Activated CD8-positive, alpha-beta T cell treated with anti-CD3 and anti-CD28 coated beads for 36 hours (primary cell): ENCODE measurements around the gene CFAP58. TPM values are rescaled to one million over a fixed set of nuclear protein-coding genes. Genes with fewer than 3 reads are reported as not detected.

ENCODE experiments used
- ATAC-seq: fragments of 200-7000 bp; cut with Tn5 transposase; one replicate; pipeline ENCODE4 v1.10.0; 2021; ENCODE audit warnings: mild to moderate bottlenecking, moderate library complexity
- CTCF ChIA-PET: fragments of 350-600 bp; sonication (Branson Sonifier 250); formaldehyde crosslinking; loops from one replicate; lab custom pipeline; 2021; ENCODE audit warnings: antibody characterized with exemption; lab: Charles Lee
- POLR2A ChIA-PET: fragments of 350-600 bp; sonication (Branson Sonifier 250); formaldehyde crosslinking; loops from one replicate; lab custom pipeline; 2021; ENCODE audit warnings: antibody characterized with exemption; lab: Charles Lee
- DNase-seq: peaks from one replicate; pipeline ENCODE4 v3.0.0-alpha.2; 2020
- H3K27ac Mint-ChIP-seq: one replicate; pipeline ENCODE4 v1.8.0; 2021; ENCODE audit warnings: mild to moderate bottlenecking, mixed read lengths
- H3K27me3 Mint-ChIP-seq: one replicate; pipeline ENCODE4 v1.8.0; 2021; ENCODE audit warnings: mixed read lengths
- H3K36me3 Mint-ChIP-seq: one replicate; pipeline ENCODE4 v1.8.0; 2021; ENCODE audit warnings: low read depth, mixed read lengths
- H3K4me1 Mint-ChIP-seq: one replicate; pipeline ENCODE4 v1.8.0; 2021; ENCODE audit warnings: low read depth, mixed read lengths
- H3K4me3 Mint-ChIP-seq: one replicate; pipeline ENCODE4 v1.8.0; 2021; ENCODE audit warnings: mild to moderate bottlenecking, moderate library complexity, mixed read lengths
- H3K9me3 Mint-ChIP-seq: one replicate; pipeline ENCODE4 v1.8.0; 2021; ENCODE audit warnings: mixed read lengths
- CTCF ChIP-seq: fragments of 200-600 bp; IDR thresholded peaks from one replicate; pipeline ENCODE4 v1.8.0; 2022; ENCODE audit warnings: antibody characterized with exemption, mild to moderate bottlenecking
- intact Hi-C: fragments of 100-400 bp; cut with micrococcal nuclease; formaldehyde crosslinking; loops from one replicate; pipeline ENCODE4 v1.10.0; 2022
- total RNA-seq, 2 experiments: library from RNA; stranded (reverse); gene quantifications; one replicate each; pipeline ENCODE4 v1.2.3, GENCODE V29; 2021

CFAP58 gene
- total RNA-seq, 2 experiments from 2014 or later = 0.27 to 0.38 TPM

- no peak for TF ChIP-seq CTCF
- peak overlapping the region; percentile 82 for H3K27ac Mint-ChIP-seq
- ChIA-PET POLR2A (interaction anchor here (0.8 to 5.1 kb wide), 4 partner anchors 9 to 26 kb away, joined by 3 to 30 read pairs (median 12); partner anchors contain the start of gene ITPRIP), CTCF (interaction anchor here (0.9 to 5.3 kb wide), 7 partner anchors 16 to 49 kb away, joined by 3 to 28 read pairs (median 5); partner anchors contain the start of gene CFAP58)
- intact Hi-C loops = no loop called here
- H3K4me1 Mint-ChIP-seq = peaks cover 85% of the 10 kb centered on the region
- no peak for ATAC-seq
- DNase-seq = no peak
- H3K27me3 Mint-ChIP-seq = no peaks in the 10 kb centered on the region
- H3K36me3 Mint-ChIP-seq = peaks cover 33% of the 10 kb centered on the region
- H3K4me3 Mint-ChIP-seq = peak overlapping the region; percentile 16
- H3K9me3 Mint-ChIP-seq = no peaks in the 10 kb centered on the region
These were observed 31.8 kb upstream of the CFAP58 start for GRCh38 chr10:104321725-104322415.

- no peak for TF ChIP-seq CTCF
- intact Hi-C loops = no loop called here
- POLR2A ChIA-PET = interaction anchor here (3.9 to 5.1 kb wide), 2 partner anchors 9 to 15 kb away, joined by 21 to 30 read pairs; partner anchors contain the start of gene ITPRIP
- peak; percentile 69 for DNase-seq
- H3K27ac Mint-ChIP-seq = peak overlapping the region; percentile 82
- H3K27me3 Mint-ChIP-seq = no peaks in the 10 kb centered on the region
- CTCF ChIA-PET = interaction anchor here (1.2 to 5.3 kb wide), 5 partner anchors 16 to 31 kb away, joined by 4 to 28 read pairs (median 6); partner anchors contain the start of gene CFAP58
- H3K9me3 Mint-ChIP-seq = no peaks in the 10 kb centered on the region
- peak; percentile 66 for ATAC-seq
- peak overlapping the region; percentile 16 for H3K4me3 Mint-ChIP-seq
- peaks cover 88% of the 10 kb centered on the region for H3K4me1 Mint-ChIP-seq
- H3K36me3 Mint-ChIP-seq = peaks cover 34% of the 10 kb centered on the region
These were observed 31.2 kb upstream of the CFAP58 start for GRCh38 chr10:104322416-104322782.

- ChIA-PET CTCF (interaction anchor here (1.1 to 5.3 kb wide), 4 partner anchors 17 to 30 kb away, joined by 3 to 28 read pairs (median 8); no protein-coding TSS in a partner anchor), POLR2A (interaction anchor here (3.9 to 5.1 kb wide), 2 partner anchors 10 to 14 kb away, joined by 21 to 30 read pairs; partner anchors contain the start of gene ITPRIP)
- Mint-ChIP-seq H3K36me3 (peaks cover 33% of the 10 kb centered on the region), H3K9me3 (no peaks in the 10 kb centered on the region), H3K4me3 (peak overlapping the region; percentile 16), H3K27me3 (no peaks in the 10 kb centered on the region), H3K27ac (peak overlapping the region; percentile 82), H3K4me1 (peaks cover 90% of the 10 kb centered on the region)
- no peak for TF ChIP-seq CTCF
- intact Hi-C loops = no loop called here
- ATAC-seq (no peak), DNase-seq (no peak)
These were observed 30.5 kb upstream of the CFAP58 start for GRCh38 chr10:104323085-104323484.

- intact Hi-C loops = no loop called here
- POLR2A ChIA-PET = interaction anchor here (3.9 to 5.1 kb wide), 2 partner anchors 11 to 13 kb away, joined by 21 to 30 read pairs; partner anchors contain the start of gene ITPRIP
These were observed 29.9 kb upstream of the CFAP58 start for GRCh38 chr10:104323760-104324201.

More at GRCh38 chr10:104323760-104324201, 29.9 kb upstream of the CFAP58 start:
- Mint-ChIP-seq H3K4me1 (peaks cover 92% of the 10 kb centered on the region), H3K4me3 (peak overlapping the region; percentile 54), H3K27me3 (no peaks in the 10 kb centered on the region), H3K27ac (peak overlapping the region; percentile 82), H3K36me3 (peaks cover 31% of the 10 kb centered on the region), H3K9me3 (no peaks in the 10 kb centered on the region)
- CTCF ChIA-PET = interaction anchor here (0.7 to 2.2 kb wide), 5 partner anchors 18 to 32 kb away, joined by 3 to 11 read pairs (median 5); no protein-coding TSS in a partner anchor
- ATAC-seq (no peak), DNase-seq (no peak)
- no peak for TF ChIP-seq CTCF
